Activated naive CD8-positive, alpha-beta T cell treated with anti-CD3 and anti-CD28 coated beads for 36 hours (primary cell): ENCODE results near the gene VTA1. TPM values are rescaled to one million over a fixed set of nuclear protein-coding genes. Genes with fewer than 3 reads are reported as not detected.
"Not testable (repeated sequence)": the region's sequence is repeated elsewhere in the genome, so short reads cannot be mapped to it uniquely, and the experiment has no call there.

Experiments
- DNase-seq: peaks from one replicate; pipeline ENCODE4 v3.0.0; 2021
- H3K27ac Mint-ChIP-seq: one replicate; pipeline ENCODE4 v1.8.0; 2022; ENCODE audit warnings: mild to moderate bottlenecking, moderate library complexity, mixed read lengths
- H3K27me3 Mint-ChIP-seq: one replicate; pipeline ENCODE4 v1.8.0; 2022; ENCODE audit warnings: mild to moderate bottlenecking, mixed read lengths
- H3K36me3 Mint-ChIP-seq: one replicate; pipeline ENCODE4 v1.8.0; 2021; ENCODE audit warnings: mild to moderate bottlenecking, mixed read lengths
- H3K4me1 Mint-ChIP-seq: one replicate; pipeline ENCODE4 v1.8.0; 2021; ENCODE audit warnings: mixed read lengths
- H3K4me3 Mint-ChIP-seq: one replicate; pipeline ENCODE4 v1.8.0; 2022; ENCODE audit warnings: mild to moderate bottlenecking, moderate library complexity, mixed read lengths
- H3K9me3 Mint-ChIP-seq: one replicate; pipeline ENCODE4 v1.8.0; 2022; ENCODE audit warnings: mixed read lengths
- total RNA-seq, 2 experiments: library from RNA; stranded (reverse); gene quantifications; one replicate each; pipeline ENCODE4 v1.2.3, GENCODE V29; 2021

The VTA1 gene
- total RNA-seq, 2 experiments from 2014 or later, result 66.3 to 69.5 TPM

GRCh38 chr6:142155091-142155490 is 8.0 kb downstream of the VTA1 start:
- no peak for DNase-seq
- H3K4me3 Mint-ChIP-seq, result no peak overlapping the region
- H3K4me1 Mint-ChIP-seq, result peaks cover 56% of the 10 kb centered on the region
- no peaks in the 10 kb centered on the region for H3K9me3 Mint-ChIP-seq
- H3K27me3 Mint-ChIP-seq, result no peaks in the 10 kb centered on the region
- H3K27ac Mint-ChIP-seq, result no peak overlapping the region
- peaks cover 15% of the 10 kb centered on the region for H3K36me3 Mint-ChIP-seq

GRCh38 chr6:142155895-142156757 is 9.1 kb downstream of the VTA1 start:
- Mint-ChIP-seq H3K27ac (no peak overlapping the region), H3K27me3 (no peaks in the 10 kb centered on the region), H3K4me3 (no peak overlapping the region), H3K9me3 (no peaks in the 10 kb centered on the region), H3K36me3 (peaks cover 10% of the 10 kb centered on the region), H3K4me1 (peaks cover 53% of the 10 kb centered on the region)
- no peak for DNase-seq

- H3K9me3 Mint-ChIP-seq, result not testable (repeated sequence)
These were observed 9.7 kb downstream of the VTA1 start for GRCh38 chr6:142156758-142157068.

GRCh38 chr6:142162780-142163179 is 15.7 kb downstream of the VTA1 start:
- Mint-ChIP-seq H3K27me3 (no peaks in the 10 kb centered on the region), H3K4me1 (peaks cover 34% of the 10 kb centered on the region), H3K27ac (no peak overlapping the region), H3K4me3 (no peak overlapping the region), H3K36me3 (peaks cover 8% of the 10 kb centered on the region), H3K9me3 (no peaks in the 10 kb centered on the region)
- DNase-seq, result no peak

More at GRCh38 chr6:142156758-142157068, 9.7 kb downstream of the VTA1 start:
- not testable (repeated sequence) for H3K4me3 Mint-ChIP-seq, H3K27ac Mint-ChIP-seq, DNase-seq, H3K36me3 Mint-ChIP-seq, H3K27me3 Mint-ChIP-seq
- H3K4me1 Mint-ChIP-seq, result peaks cover 51% of the 10 kb centered on the region

GRCh38 chr6:142165227-142165626 is 18.2 kb downstream of the VTA1 start:
- H3K4me1 Mint-ChIP-seq, result peaks cover 28% of the 10 kb centered on the region
- H3K27ac Mint-ChIP-seq, result no peak overlapping the region
- no peaks in the 10 kb centered on the region for H3K9me3 Mint-ChIP-seq
- DNase-seq, result no peak
- H3K27me3 Mint-ChIP-seq, result no peaks in the 10 kb centered on the region
- H3K4me3 Mint-ChIP-seq, result no peak overlapping the region
- H3K36me3 Mint-ChIP-seq, result peaks cover 7% of the 10 kb centered on the region

GRCh38 chr6:142167071-142167470 is 20.0 kb downstream of the VTA1 start:
- Mint-ChIP-seq H3K4me1 (peaks cover 19% of the 10 kb centered on the region), H3K27ac (no peak overlapping the region), H3K4me3 (no peak overlapping the region), H3K36me3 (peaks cover 5% of the 10 kb centered on the region), H3K9me3 (no peaks in the 10 kb centered on the region), H3K27me3 (no peaks in the 10 kb centered on the region)
- DNase-seq, result no peak

GRCh38 chr6:142167486-142167885 is 20.4 kb downstream of the VTA1 start:
- Mint-ChIP-seq H3K4me1 (peaks cover 15% of the 10 kb centered on the region), H3K27ac (no peak overlapping the region), H3K4me3 (no peak overlapping the region), H3K27me3 (no peaks in the 10 kb centered on the region), H3K9me3 (no peaks in the 10 kb centered on the region), H3K36me3 (peaks cover 9% of the 10 kb centered on the region)
- no peak for DNase-seq

GRCh38 chr6:142171351-142171750 is 24.3 kb downstream of the VTA1 start:
- Mint-ChIP-seq H3K27me3 (no peaks in the 10 kb centered on the region), H3K9me3 (peaks cover 2% of the 10 kb centered on the region), H3K4me1 (peaks cover 8% of the 10 kb centered on the region), H3K4me3 (no peak overlapping the region), H3K27ac (no peak overlapping the region), H3K36me3 (peaks cover 39% of the 10 kb centered on the region)
- DNase-seq, result no peak

- no peak for DNase-seq
- peaks cover 53% of the 10 kb centered on the region for H3K36me3 Mint-ChIP-seq
- peaks cover 4% of the 10 kb centered on the region for H3K4me1 Mint-ChIP-seq
- no peaks in the 10 kb centered on the region for H3K27me3 Mint-ChIP-seq
- H3K9me3 Mint-ChIP-seq, result peaks cover 9% of the 10 kb centered on the region
- H3K27ac Mint-ChIP-seq, result no peak overlapping the region
- no peak overlapping the region for H3K4me3 Mint-ChIP-seq
These were observed 25.7 kb downstream of the VTA1 start for GRCh38 chr6:142172758-142173157.

- Mint-ChIP-seq H3K27ac (no peak overlapping the region), H3K4me1 (peaks cover 4% of the 10 kb centered on the region), H3K9me3 (peaks cover 15% of the 10 kb centered on the region), H3K4me3 (no peak overlapping the region), H3K27me3 (no peaks in the 10 kb centered on the region), H3K36me3 (peaks cover 61% of the 10 kb centered on the region)
- DNase-seq, result no peak
These were observed 26.9 kb downstream of the VTA1 start for GRCh38 chr6:142173980-142174379.

GRCh38 chr6:142174703-142175102 is 27.6 kb downstream of the VTA1 start:
- Mint-ChIP-seq H3K9me3 (peaks cover 15% of the 10 kb centered on the region), H3K27ac (no peak overlapping the region), H3K27me3 (no peaks in the 10 kb centered on the region), H3K36me3 (peaks cover 61% of the 10 kb centered on the region), H3K4me1 (peaks cover 4% of the 10 kb centered on the region), H3K4me3 (no peak overlapping the region)
- DNase-seq, result no peak

- no peak overlapping the region for H3K4me3 Mint-ChIP-seq
- no peaks in the 10 kb centered on the region for H3K27me3 Mint-ChIP-seq
- peaks cover 62% of the 10 kb centered on the region for H3K36me3 Mint-ChIP-seq
- no peak overlapping the region for H3K27ac Mint-ChIP-seq
- peaks cover 8% of the 10 kb centered on the region for H3K4me1 Mint-ChIP-seq
- H3K9me3 Mint-ChIP-seq, result peaks cover 15% of the 10 kb centered on the region
- no peak for DNase-seq
These were observed 31.1 kb downstream of the VTA1 start for GRCh38 chr6:142178129-142178528.

GRCh38 chr6:142182004-142182403 is 34.9 kb downstream of the VTA1 start:
- Mint-ChIP-seq H3K4me1 (peaks cover 9% of the 10 kb centered on the region), H3K9me3 (peaks cover 10% of the 10 kb centered on the region), H3K27ac (no peak overlapping the region), H3K36me3 (peaks cover 32% of the 10 kb centered on the region), H3K27me3 (no peaks in the 10 kb centered on the region), H3K4me3 (no peak overlapping the region)
- DNase-seq, result no peak

- Mint-ChIP-seq H3K4me3 (no peak overlapping the region), H3K27me3 (no peaks in the 10 kb centered on the region), H3K4me1 (peaks cover 13% of the 10 kb centered on the region), H3K36me3 (peaks cover 19% of the 10 kb centered on the region), H3K27ac (no peak overlapping the region), H3K9me3 (no peaks in the 10 kb centered on the region)
- no peak for DNase-seq
These were observed 36.3 kb downstream of the VTA1 start for GRCh38 chr6:142183351-142183750.

- peaks cover 17% of the 10 kb centered on the region for H3K4me1 Mint-ChIP-seq
- no peaks in the 10 kb centered on the region for H3K9me3 Mint-ChIP-seq
- H3K27ac Mint-ChIP-seq, result no peak overlapping the region
- no peak overlapping the region for H3K4me3 Mint-ChIP-seq
- H3K36me3 Mint-ChIP-seq, result peaks cover 21% of the 10 kb centered on the region
- no peaks in the 10 kb centered on the region for H3K27me3 Mint-ChIP-seq
- DNase-seq, result no peak
These were observed 37.2 kb downstream of the VTA1 start for GRCh38 chr6:142184307-142184706.

- Mint-ChIP-seq H3K27me3 (no peaks in the 10 kb centered on the region), H3K36me3 (peaks cover 23% of the 10 kb centered on the region), H3K9me3 (no peaks in the 10 kb centered on the region), H3K27ac (no peak overlapping the region), H3K4me1 (peaks cover 17% of the 10 kb centered on the region), H3K4me3 (no peak overlapping the region)
- no peak for DNase-seq
These were observed 38.6 kb downstream of the VTA1 start for GRCh38 chr6:142185641-142186040.
